G401.6 (cell line): Measurements from ENCODE around the gene BHMT.
"Not testable (repeated sequence)": the region's sequence is repeated elsewhere in the genome, so short reads cannot be mapped to it uniquely, and the experiment has no call there.

Experiments
- FAIRE-seq: peaks from 2 replicates; lab custom pipeline; 2012; peaks lifted over from hg19 to GRCh38; lab: Jason Lieb, UNC

BHMT gene

GRCh38 chr5:79111960-79112702, 522 bp downstream of the BHMT start:
- FAIRE-seq, result no peak

- no peak for FAIRE-seq
Observed at GRCh38 chr5:79112703-79113058, 1.1 kb downstream of the BHMT start.

- FAIRE-seq, result no peak
Observed at GRCh38 chr5:79119486-79119885, 7.9 kb downstream of the BHMT start.

- no peak for FAIRE-seq
Observed at GRCh38 chr5:79120221-79120620, 8.6 kb downstream of the BHMT start.

- FAIRE-seq, result no peak
Observed at GRCh38 chr5:79122973-79123372, 11.4 kb downstream of the BHMT start.

GRCh38 chr5:79124607-79125006, 13.0 kb downstream of the BHMT start:
- FAIRE-seq, result no peak

GRCh38 chr5:79130781-79131180, 19.2 kb downstream of the BHMT start:
- no peak for FAIRE-seq

- peak; percentile 97 for FAIRE-seq
Observed at GRCh38 chr5:79133121-79133656, 21.6 kb downstream of the BHMT start.

- peak; percentile 93 for FAIRE-seq
Observed at GRCh38 chr5:79133657-79134451, 22.2 kb downstream of the BHMT start.

GRCh38 chr5:79135790-79136553, 24.4 kb downstream of the BHMT start:
- FAIRE-seq, result peak; percentile 28

- no peak for FAIRE-seq
Observed at GRCh38 chr5:79136618-79137017, 25.0 kb downstream of the BHMT start.

GRCh38 chr5:79140553-79140952, 28.9 kb downstream of the BHMT start:
- FAIRE-seq, result no peak

GRCh38 chr5:79143684-79144379, 32.2 kb downstream of the BHMT start:
- FAIRE-seq, result no peak

- FAIRE-seq, result no peak
Observed at GRCh38 chr5:79147076-79147475, 35.5 kb downstream of the BHMT start.

GRCh38 chr5:79149433-79149832, 37.8 kb downstream of the BHMT start:
- no peak for FAIRE-seq

- FAIRE-seq, result no peak
Observed at GRCh38 chr5:79151942-79152671, 40.5 kb downstream of the BHMT start.

GRCh38 chr5:79157305-79157704, 45.7 kb downstream of the BHMT start:
- no peak for FAIRE-seq

GRCh38 chr5:79161647-79162046, 50.0 kb downstream of the BHMT start:
- FAIRE-seq, result not testable (repeated sequence)

- no peak for FAIRE-seq
Observed at GRCh38 chr5:79168031-79168430, 56.4 kb downstream of the BHMT start.

- no peak for FAIRE-seq
Observed at GRCh38 chr5:79170661-79171060, 59.1 kb downstream of the BHMT start.

- no peak for FAIRE-seq
Observed at GRCh38 chr5:79171635-79172245, 60.1 kb downstream of the BHMT start.
